ENCODE data around the gene GUCY1A1.

Gene GUCY1A1

GRCh38 chr4:155777971-155778735, 111.5 kb downstream of the GUCY1A1 start:
- DNase-seq (ENCODE audit: low read depth in 2 of 2), result no peak

GRCh38 chr4:155780775-155781174, 114.1 kb downstream of the GUCY1A1 start:
- DNase-seq (ENCODE audit: low read depth in 2 of 2), result no peak

- no peak for DNase-seq (ENCODE audit: low read depth in 2 of 2)
Observed at GRCh38 chr4:155781249-155781831, 114.7 kb downstream of the GUCY1A1 start.

Measured in stimulated activated CD8-positive, alpha-beta memory T cell treated with anti-CD3 and anti-CD28 coated beads, Interleukin-15, amount 100 ng/mL, for 48 hours (primary cell).